Stimulated activated CD8-positive, alpha-beta memory T cell treated with anti-CD3 and anti-CD28 coated beads, Interleukin-7, amount 100 ng/mL, for 4 hours (primary cell): ENCODE data around the gene MORF4L1.
"Not testable (repeated sequence)": the region's sequence is repeated elsewhere in the genome, so short reads cannot be mapped to it uniquely, and the experiment has no call there.

ENCODE experiments used
- DNase-seq, 2 donors: peaks; one replicate each; pipeline ENCODE4 v3.0.0-alpha.2; 2020; ENCODE audit warnings: low read depth in 2 of 2

The MORF4L1 gene

DNA sequence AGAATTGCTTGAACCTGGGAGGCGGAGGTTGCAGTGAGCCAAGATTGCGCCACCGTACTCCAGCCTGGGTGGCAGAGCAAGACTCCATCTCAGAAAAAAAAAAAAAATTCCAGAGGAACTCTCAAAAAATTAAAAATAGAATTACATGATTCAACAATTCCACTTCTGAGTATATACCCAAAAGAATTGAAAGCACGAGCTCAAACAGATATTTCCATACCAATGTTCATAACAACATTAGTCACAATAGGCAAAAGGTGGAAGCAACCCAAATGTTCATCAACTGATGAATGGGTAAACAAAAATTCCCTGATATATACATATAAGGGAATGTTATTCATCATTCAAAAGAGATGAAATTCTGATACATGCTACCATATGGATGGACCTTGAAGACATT is 16.9 kb upstream of the MORF4L1 start:
- DNase-seq = no peak

DNA sequence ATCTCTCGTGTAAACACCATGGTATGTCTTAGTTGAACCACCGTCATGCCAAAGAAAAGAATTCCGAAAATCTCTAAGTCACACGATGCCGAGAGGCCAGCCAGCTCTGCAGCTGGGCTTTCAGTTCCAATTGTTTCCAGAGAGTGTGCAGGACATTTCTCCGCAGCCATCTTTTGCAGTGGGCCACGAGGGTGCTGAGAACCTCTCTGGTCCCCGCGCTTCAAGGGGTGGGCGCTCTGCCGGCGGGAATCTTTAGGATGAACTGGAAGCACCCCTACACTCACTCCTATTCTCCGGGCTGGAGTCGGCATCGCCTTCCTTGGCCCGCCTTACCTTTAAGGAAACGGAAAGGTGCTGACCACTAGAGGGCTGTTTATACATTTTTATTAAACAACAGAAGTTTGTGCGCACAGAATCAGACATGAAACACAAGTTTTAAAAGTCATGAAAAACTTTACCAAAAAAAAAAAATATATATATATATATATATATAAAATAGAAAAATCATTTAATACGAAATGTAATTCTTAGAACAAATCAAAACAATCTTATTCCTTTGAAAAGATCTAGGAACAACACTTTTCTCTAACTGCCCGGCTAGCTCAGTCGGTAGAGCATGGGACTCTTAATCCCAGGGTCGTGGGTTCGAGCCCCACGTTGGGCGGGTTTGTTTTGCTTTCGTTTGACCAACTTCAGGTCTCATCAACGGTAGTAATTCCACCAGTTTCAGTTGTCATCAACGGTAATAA is 12.5 kb upstream of the MORF4L1 start:
- DNase-seq = peak; percentile 57 to 65

DNA sequence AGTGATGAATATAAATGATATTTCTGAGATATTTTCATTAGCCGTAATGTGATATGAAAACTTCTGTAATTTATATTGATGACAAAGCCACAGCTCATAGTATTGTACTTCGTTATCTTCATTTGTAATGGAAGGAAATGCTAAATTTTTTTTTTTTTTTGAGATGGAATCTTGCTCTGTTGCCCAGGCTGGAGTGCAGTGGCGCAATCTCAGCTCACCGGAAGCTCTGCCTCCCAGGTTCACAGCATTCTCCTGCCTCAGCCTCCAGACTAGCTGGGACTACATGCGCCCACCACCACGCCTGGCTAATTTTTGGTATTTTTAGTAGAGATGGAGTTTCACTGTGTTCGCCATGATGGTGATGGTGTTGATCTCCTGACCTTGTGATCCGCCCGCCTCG is 7.1 kb upstream of the MORF4L1 start:
- DNase-seq = not testable (repeated sequence)

DNA sequence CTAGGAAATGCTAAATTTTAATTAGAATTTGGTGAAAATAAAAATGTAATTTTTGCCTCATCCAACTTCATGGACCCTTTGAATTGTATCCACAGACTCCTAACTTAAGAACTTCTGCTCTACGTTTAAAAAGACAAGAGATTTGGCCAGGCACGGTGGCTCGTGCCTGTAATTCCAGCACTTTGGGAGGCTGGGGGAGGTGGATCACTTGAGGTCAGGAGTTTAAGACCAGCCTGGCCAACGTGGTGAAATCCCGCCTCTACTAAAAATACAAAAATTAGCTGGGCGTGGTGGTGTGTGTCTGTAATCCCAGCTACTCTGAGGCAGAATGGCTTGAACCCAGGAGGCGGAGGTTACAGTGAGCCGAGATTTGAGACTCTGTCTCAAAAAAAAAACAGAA is 6.7 kb upstream of the MORF4L1 start:
- not testable (repeated sequence) for DNase-seq

DNA sequence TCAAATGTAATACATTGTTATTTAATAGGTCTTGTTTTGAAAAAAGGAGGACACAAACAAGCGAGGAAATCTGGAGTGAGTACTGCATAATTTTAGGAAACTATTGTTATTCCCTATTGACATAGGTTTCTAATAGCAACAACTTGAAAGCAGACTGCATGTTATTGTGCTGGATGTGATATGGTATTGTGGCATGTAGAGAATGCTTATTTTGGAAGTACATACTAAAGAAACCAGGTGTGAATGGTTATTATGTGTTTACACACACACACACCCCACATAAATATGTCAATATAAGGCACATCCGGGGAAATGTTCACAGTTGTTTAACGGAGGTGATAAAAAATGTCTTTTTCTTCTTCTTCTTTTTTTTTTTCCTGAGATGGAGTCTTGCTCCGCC is 5.9 kb upstream of the MORF4L1 start:
- DNase-seq = no peak

DNA sequence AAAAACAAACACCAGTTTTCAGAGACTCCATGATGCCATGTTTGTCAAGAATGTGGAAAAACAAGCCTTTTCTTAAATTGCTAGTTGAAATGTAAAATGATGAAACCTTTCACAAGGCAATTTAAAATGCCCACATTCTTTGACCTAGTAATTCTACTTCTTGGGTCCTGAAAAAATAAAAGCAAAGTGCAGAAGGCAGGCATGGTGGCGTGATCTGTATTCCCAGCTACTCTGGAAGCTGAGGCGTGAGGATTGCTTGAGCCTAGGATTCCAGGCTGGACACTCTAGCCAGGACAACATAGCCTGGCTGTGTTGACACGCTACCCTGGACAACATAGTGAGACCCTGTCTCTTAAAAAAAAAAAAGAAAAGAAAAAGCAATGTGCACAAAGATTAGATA is 4.3 kb upstream of the MORF4L1 start:
- DNase-seq = no peak

DNA sequence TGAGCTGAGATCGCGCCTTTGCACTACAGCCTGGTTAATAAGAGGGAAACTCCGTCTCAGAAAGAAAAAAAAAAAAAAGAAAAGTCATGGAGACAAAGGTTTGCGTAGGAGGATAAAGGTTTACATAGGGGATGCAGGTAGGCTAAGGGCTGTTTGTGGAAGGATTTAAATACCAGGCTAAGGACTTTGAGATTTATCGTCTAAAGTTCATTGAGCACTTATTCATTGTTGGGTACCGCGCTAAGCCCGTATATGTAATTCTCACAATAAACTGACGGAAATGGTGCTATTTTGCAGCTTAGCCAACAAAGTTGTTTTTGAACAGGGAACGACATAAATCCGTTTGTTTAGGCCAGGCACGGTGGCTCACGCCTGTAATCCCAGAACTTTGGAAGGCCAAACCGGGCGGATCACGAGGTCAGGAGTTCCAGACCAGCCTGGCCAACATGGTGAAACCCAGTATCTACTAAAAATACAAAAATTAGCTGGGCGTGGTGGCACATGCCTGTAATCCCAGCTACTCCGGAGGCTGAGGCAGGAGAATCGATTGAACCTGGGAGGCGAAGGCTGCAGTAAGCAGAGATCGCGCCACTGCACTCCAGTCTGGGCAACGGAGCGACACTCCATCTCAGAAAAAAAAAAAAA is 1.1 kb upstream of the MORF4L1 start:
- not testable (repeated sequence) for DNase-seq

DNA sequence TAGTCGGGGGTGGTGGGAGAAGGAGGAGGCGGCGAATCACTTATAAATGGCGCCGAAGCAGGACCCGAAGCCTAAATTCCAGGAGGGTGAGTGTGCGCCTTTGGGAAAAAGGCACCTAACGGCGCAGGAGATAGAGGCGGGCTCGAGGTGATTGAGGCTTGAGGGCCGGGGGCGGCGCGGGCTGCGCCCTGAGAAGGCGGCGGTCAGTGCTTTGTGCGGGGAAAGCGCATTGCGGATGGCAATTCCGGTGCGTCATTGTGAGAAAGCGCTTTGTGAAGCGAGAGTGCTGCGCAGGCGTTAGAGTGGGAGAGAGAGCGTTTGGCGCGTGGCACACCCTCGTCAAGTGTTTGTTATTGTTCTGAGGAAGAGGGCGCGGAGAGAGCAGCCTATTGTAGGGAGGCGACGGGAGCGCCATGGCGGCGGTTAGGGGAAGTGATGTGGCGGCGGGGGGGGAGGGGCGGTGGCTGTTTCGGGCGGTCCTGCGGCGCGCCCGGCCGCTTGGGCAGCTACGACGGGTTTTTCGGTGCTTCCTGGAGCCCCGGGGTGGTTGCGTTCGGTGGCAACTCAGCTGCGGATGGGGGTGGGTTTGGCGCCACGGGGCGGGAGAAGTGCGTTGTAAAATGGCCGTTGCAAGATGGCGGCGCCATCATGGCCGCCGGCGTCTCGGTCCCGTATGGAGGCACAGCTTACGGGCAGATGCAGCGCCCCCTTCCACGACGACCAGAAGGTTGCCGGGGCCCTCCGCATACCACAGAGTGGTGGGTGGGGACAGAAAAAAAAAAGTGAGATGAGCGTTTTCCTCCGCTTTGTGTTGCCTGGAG is 492 bp downstream of the MORF4L1 start:
- DNase-seq = peak; percentile 87 to 89

DNA sequence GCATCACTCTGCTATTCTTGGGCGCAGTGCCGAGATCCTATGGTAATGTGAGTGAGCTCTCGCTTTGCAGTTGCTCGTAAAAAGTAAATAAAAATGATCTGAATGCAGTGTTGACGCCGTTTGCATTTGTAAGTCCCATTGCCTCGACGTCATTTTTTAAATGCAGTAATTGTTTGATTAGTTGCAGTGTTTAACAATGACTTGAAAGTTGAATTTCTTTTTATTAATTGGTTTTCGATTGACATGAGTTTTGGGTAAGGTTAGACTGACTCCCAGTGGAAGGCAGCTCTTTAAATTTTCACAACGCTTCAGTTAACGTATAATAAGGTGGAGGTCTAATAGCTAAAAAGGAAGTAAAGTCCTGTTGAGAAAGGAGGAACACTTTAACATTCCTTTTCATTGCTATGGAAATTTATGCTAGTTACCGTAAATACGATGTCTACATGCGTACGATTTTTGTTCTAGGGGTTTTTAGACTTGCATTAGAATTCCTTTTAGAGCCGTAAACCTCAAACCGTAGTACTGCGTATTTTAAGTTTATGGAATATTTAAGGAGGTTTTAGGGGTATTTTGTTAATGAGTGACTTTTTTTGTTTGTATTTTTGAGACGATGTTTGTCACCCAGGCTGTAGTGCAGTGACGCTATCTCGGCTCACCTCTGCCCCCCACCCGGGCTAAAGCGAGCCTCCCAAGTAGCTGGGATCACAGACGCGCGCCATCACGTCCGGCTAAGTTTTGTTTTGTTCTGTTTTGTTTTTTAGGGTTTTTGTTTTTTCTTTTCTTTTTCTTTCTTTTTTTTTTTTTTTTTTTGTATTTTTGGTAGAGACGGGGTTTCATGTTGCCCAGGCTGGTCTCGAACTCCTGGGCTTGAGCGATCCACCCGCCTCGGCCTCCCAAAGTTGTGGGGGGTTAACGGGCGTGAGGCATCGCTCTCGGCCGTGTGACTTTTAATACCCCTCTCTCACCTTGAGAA is 1.4 kb downstream of the MORF4L1 start:
- no peak for DNase-seq

DNA sequence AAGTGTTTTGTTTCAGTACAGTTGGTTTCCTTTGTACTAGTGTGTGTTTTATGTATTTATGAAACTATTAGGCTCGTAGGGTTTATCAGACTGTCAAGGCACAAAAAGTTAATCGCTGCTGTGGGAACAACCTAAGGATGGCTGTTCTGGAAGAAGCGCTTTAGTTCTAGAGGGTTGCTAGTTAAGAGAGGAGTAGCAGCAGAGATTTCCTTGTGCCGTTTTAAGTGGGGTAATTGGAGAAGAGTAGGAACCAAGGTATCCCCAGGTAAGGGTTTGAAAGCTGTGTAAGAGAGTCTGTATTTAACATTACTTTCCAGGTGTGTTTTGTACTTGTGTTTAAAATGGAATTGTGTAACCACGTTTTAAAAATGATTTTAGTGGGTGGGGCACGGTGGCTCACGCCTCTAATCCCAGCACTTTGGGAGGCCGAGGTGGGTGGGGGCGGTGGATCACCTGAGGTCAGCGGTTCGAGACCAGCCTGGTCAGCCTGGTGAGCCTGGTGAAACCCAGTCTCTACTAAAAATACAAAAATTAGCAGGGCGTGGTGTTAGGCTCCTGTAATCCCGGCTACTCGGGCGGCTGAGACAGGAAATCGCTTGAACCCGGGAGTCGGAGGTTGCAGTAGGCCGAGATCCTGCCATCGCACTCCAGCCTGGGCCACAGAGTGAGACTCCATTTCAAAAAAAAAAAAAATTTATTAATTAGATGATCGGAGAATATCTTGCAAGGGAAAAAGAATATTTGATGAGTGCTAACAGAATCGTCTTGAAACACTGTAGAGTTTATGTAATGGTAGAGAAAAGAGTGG is 2.6 kb downstream of the MORF4L1 start:
- DNase-seq = no peak

DNA sequence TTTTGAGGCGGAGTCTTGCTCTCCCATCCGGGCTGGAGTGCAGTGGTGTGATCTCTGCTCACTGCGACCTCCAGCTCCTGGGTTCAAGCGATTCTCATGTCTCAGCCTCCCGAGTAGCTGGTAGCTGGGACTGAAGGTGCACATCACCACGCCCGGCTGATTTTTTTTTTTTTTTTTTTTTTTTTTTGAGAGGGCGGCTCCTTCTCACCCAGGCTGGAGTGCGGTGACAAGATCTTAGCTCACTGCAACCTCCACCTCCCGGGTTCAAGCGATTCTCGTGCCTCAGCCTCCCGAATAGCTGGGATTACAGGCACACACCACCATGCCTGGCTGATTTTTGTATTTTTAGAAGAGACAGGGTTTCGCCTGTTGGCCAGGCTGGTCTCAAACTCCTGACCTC is 4.3 kb downstream of the MORF4L1 start:
- not testable (repeated sequence) for DNase-seq

DNA sequence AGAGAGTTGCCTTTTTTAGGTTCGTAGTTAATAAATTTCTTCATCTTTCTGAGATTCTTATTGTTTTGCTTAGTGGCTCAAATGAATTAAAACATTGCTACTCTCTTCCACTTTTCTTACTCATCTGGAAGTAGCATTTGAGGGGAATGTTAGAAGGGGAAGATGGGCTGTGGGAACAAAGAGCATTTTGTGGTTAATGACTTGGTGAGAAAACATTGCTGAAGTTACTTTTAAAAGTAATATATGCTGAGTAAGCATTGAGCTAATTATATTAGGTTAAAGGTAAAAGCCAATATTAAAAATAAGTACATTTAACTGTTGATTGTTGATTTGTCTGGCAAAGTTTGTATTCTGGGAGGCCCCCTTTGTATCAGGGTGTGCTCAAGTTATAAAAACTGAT is 5.7 kb downstream of the MORF4L1 start:
- no peak for DNase-seq

DNA sequence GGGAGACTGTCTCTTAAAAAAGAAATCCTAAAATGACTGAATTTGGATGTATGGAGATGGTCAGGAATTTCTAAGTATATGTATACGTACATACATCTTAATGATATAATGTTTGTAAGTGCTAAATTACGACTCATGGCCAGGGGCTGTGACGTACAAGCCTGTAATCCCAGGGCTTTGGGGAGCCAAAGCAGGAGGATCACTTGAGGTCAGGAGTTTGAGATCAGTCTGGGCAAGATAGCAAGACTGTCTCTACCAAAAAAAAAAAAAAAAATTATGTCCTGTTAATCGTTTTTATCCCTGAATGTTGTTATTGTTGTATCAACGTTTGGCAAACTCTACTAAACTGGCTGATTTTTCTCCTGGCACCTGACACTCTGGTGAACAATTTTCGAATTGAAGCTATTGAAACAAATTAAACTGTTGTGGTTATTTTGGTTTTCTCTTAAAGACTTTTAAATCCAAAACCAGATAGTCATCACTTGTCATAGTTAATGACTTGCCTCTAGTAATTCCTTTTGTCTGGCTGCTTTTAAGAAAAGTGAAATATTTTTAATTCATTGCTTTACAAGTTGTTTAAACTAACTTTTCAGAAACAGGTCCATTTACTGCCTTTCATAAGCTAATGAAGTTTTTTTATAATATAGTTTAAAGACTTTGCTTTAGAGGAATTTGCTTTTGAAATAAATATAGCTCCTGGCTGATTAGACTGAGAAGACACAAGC is 7.0 kb downstream of the MORF4L1 start:
- no peak for DNase-seq

DNA sequence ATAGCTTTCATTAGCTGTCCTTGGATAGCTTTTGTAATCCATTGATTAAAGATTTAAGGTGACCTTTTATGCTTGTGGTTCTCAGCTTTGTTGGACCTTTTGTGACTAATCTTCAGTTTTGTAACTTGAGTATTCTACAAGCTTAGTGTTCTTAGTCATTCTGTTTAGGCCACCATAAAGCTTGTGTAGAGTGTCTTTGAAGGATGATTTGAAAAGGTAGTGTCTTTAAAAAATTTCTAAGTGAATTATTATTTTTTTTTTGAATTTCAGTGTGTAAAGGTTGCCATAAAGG is 7.5 kb downstream of the MORF4L1 start:
- DNase-seq = no peak

DNA sequence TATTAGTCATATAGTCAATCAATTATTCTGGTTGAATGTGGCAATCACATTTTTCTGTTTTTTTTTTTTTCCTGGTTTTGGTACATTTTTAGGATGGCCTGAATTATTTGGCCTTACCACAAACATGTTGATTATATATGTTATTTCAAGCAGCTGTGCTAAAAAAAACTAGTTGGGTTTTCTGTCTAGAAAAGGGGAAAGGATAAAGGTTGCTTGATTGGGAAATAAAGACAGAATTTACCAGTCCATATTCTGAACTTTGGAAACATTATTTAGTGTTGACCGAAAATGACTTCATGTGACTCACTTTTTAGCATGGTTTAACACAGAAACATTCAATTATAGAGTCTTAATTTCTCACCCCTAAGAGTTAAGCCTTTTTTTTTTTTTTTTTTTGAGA is 8.1 kb downstream of the MORF4L1 start:
- no peak for DNase-seq

DNA sequence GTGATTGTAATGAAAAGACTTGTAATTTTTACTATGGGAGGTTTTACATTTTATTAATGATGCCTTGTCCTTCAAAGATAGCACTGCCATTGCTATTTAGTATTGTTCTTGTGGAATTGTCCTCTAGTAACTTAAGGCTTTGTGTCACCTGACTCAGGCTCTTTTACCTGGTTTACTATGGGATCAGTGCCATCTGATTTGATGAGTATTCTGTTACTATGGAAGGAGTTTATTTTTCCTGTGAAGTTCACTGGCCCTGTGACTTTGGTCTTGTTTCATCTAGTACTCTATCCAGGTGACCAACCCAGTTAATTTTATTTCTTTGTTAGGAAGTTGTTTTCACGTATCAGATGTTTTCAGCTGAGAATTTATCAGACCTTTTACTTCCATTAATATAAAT is 9.0 kb downstream of the MORF4L1 start:
- no peak for DNase-seq

DNA sequence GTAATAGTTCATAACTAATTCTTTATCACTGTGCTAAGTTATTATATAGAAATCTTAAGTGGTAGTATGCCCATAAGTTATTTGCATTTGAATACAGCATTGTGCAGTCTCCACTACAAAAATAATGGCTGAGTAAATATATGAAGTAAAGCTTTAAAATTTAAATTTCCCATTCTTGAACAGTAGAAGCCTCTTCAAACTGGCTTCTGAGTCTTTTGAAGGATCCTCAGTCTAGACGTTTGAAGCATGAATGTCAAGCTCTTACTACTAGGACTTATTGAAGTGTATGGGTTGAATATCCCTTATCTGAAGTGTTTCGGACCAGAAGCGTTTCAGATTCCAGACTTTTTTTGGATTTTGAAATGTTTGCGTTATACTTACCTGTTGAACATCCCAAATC is 16.3 kb downstream of the MORF4L1 start:
- no peak for DNase-seq

DNA sequence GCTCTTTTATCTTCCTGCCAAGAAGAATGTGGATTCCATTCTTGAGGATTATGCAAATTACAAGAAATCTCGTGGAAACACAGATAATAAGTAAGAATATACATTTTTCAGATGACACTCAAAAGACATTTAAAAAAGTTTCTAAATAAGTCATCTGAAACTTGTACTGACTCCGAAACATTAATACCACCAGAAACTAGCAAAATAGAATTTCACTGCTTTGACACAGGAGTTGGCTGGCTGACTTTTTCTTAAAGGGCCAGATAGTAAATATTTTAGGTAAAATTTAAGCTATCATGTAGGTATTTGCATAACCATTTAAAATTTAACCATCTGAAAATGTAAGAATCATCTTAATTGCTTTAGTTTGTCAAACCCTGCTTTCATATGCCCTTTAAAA is 20.8 kb downstream of the MORF4L1 start:
- DNase-seq = no peak

DNA sequence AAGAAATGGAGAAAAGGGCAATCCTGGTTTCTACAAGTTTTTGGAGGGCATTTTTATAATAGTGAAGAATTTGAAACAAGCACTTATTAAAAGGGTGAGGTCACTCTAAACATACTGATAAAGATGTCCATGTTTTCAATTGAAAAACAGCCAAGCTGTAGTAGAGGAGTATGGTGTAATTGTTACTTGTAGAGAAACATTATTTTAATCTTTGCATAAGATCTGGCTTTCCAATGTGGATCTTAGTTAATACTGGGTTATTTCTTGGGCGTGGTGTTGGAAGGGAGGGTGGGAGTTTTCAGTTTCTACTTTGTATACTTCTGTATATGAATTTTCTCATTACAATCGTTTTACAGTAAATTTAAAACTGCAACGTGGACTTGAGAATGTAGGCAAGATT is 22.8 kb downstream of the MORF4L1 start:
- no peak for DNase-seq

DNA sequence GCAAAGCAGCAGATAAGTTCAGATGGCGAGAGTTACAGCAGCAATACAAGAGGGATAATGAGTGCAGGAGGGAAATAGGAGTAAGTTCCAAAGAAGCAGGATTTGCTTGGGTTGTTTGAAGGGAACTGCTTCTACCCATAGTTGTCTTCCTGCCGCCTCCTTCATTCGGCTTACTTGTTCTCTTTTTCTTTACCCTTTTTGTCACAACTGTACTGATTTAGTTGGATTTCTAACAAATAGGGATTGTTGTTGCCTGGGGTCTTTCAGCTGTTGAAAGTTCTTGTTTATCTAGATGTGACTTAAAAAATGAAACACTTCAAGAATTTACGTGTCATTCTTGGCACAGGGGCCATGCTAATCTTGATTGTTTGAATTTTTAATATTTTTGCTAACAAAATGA is 25.9 kb downstream of the MORF4L1 start:
- no peak for DNase-seq
